Measurements from ENCODE around the gene C2CD4B. TPM values are rescaled to one million over a fixed set of nuclear protein-coding genes. Genes with fewer than 3 reads are reported as not detected.

C2CD4B gene
- total RNA-seq, 1 experiment from 2014 or later: not detected

GRCh38 chr15:62119227-62119864, 45.7 kb downstream of the C2CD4B start:
- peak; percentile 90 for DNase-seq (ENCODE audit: low spot score)

GRCh38 chr15:62118520-62119226, 46.4 kb downstream of the C2CD4B start:
- no peak for DNase-seq (ENCODE audit: low spot score)

GRCh38 chr15:62115847-62116246, 49.2 kb downstream of the C2CD4B start:
- no peak for DNase-seq (ENCODE audit: low spot score)

Other genes starting within 250 kb of the C2CD4B start
- gene VPS13C, start 104.8 kb downstream of the C2CD4B start, total RNA-seq (2014; rRNA removed; shearing (Covaris generic)): 25.9 and 47.1 TPM in 2 replicates
- gene C2CD4A, start 98.3 kb downstream of the C2CD4B start, total RNA-seq (2014; rRNA removed; shearing (Covaris generic)): 0.26 TPM in 1 of 2 replicates, not detected in the other
- gene TLN2, start 225.3 kb upstream of the C2CD4B start, total RNA-seq (2014; rRNA removed; shearing (Covaris generic)): 22.3 and 23.3 TPM in 2 replicates